Dedifferentiated amniotic fluid mesenchymal stem cell (primary cell): Measurements from ENCODE around the gene CLCN5.

Source experiments
- DNase-seq: peaks from one replicate; pipeline ENCODE4 v3.0.0-alpha.2; 2016; ENCODE audit errors: extremely low spot score

The CLCN5 gene

GRCh38 chrX:49922291-49923241, at the start of gene CLCN5:
TSS of gene CLCN5 (plus strand) at chrX:49922596. CDS start at chrX:49925299, 2,703 bp downstream.
- DNase-seq, result peak; percentile 87

- DNase-seq, result no peak
Observed at GRCh38 chrX:49876750-49877149, 45.6 kb upstream of the CLCN5 start.

GRCh38 chrX:49877397-49878101, 44.8 kb upstream of the CLCN5 start:
- DNase-seq, result no peak

GRCh38 chrX:49878128-49878833, 44.1 kb upstream of the CLCN5 start:
- no peak for DNase-seq

DNA sequence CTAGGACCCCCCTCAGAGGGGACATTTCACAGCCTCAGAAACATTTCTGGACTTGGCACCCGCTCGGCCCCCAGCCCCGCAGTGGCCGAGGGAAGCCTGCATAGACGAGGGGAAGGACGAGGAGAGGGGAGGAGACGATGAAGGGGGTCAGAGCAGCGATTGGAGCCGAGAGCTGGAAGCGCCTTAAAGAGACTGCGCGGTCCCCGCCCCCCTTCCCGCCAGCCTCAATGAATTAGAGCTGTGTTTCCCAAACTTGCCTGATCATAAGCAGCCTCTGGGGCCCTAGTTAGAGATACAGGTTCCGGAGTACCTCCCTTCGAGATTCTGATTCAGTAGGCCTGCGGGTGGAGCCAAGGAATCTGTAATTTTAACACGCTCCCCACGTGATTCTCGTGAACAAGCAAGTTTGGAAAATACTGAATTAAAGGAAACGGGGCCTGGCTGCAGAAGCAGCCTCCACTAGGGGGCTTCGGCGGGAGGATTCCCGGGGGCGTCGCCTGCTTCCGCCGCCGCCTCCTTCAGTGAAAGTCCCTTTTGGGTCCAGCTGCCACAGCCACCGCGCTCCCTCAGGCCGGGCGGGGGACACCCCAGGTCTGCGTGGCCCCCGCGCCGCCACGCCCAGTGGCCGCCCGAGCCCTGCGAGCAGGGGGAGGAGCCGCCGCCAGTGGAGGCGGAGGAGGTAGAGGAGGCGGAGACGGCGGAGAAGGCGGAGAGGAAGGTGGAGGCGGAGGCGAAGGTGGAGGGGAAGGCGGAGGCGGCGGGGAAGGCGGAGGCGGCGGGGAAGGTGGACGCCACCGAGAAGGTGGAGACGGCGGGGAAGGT, 43.4 kb upstream of the CLCN5 start, which contains the start of gene USP27X:
Gene USP27X, plus strand, starts transcription at position 651 of the 822 bp plus-strand sequence. CDS start 824 bp downstream, outside the sequence.
- peak; percentile 58 for DNase-seq

DNA sequence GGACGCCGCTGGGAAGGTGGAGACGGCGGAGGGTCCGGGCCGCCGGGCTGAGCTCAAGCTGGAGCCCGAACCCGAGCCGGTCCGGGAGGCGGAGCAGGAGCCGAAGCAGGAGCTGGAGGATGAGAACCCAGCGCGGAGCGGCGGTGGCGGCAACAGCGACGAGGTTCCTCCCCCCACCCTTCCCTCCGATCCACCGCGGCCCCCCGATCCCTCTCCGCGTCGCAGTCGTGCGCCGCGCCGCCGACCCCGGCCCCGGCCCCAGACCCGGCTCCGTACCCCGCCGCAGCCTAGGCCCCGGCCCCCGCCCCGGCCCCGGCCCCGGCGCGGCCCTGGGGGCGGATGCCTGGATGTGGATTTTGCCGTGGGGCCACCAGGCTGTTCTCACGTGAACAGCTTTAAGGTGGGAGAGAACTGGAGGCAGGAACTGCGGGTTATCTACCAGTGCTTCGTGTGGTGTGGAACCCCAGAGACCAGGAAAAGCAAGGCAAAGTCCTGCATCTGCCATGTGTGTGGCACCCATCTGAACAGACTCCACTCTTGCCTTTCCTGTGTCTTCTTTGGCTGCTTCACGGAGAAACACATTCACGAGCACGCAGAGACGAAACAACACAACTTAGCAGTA, 42.6 kb upstream of the CLCN5 start:
- no peak for DNase-seq

- no peak for DNase-seq
Observed at GRCh38 chrX:49880668-49881067, 41.7 kb upstream of the CLCN5 start.

DNA sequence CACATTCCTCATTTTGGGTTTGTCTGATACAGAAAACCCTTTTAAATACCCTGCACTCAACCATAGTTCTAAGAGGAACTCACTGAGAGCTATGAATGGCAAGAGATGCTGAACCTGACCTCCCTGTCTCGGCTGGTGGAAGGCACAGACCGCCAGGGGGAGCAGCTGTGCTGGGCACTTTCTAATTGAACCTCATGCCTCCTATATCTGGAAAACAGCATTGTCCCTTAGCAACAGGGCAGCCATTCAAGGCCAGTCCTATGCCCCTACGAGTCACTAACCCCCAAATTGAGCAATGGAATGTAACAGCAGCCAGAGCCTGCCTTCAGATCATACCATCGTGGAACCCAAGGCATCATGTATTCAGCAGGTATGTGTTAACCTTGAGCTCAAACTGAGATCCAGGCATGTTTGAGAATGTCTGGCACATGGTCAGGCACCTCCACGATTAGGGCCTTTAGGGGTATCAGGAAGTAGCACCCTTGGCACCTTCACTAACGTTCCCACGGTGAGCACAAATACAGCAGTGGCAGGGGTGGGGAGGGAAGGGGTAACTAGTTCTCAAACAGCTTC, 38.0 kb upstream of the CLCN5 start:
- DNase-seq, result peak; percentile 25

DNA sequence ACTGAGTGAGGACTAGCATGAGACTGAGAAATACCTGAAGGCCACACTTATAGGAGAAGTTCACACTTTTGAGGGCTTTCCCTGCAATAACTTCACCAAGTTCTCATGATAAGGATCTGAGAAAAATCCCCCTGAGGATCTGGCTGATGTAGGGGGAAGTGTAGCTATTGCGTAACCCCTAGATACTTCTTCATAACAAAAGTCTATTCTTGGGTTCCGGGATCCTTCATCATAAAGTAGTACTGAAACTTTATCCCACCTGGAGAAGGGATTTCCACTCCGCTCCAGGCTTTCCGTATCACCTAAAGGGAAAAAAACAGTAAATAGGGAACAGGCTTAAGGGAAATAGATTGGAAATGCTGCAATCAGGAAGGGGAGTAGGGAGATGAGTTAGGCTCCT, 29.9 kb upstream of the CLCN5 start:
- no peak for DNase-seq

DNA sequence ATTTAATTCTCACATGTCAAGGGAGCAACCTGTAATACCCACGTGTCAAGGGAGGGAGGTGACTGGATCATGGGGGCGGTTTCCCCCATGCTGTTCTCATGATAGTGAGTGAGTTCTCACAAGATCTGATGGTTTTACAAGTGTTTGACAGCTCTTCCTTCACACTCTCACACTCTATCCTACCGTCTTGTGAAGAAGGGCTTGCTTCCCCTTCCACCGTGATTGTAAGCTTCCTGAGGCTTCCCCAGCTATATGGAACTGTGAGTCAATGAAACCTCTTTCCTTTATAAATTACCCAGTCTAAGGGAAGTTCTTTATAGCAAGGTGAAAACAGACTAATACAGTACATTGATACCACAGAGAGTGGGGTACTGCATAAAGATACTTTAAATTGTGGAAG, 25.4 kb upstream of the CLCN5 start:
- no peak for DNase-seq

- no peak for DNase-seq
Observed at GRCh38 chrX:49901048-49901447, 21.3 kb upstream of the CLCN5 start.

DNA sequence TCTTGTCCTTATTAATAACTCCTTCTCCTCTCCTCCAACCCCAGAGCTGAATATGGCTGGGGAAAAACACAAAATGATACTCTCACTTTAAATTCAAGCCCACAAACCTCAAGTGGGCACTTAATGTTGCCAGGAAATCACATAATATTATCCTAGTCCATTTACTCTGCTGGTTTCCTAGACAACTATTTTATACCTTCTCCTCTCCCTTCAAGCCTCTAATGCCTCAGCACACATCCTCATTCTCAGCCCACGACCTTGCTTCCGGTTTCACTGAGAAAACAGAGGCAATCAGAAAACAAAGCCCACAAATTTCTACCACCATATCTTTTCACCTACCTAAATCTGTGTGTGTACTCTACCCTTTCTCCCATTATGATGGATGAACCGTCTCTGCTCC, 12.1 kb upstream of the CLCN5 start:
- no peak for DNase-seq

DNA sequence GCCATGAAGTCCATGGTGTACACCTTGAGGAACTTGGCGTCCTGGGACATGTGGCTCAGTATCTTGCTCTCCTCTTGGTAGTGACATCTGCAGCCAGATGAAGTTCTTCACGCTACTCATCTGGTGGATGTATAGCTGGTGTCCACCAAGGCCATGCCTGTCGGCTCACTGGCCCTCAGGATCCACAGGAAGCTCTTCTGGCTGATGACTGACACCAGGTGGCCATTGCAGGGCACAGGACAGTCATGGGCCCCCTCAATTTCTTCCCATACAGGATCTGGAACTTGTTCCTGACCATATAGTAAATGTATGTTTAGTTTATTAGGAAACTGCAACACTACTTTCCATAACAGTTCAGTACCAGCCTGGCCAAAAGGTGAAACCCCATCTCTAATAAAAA, 10.3 kb upstream of the CLCN5 start:
- no peak for DNase-seq

GRCh38 chrX:49912861-49913260, 9.5 kb upstream of the CLCN5 start:
- no peak for DNase-seq

DNA sequence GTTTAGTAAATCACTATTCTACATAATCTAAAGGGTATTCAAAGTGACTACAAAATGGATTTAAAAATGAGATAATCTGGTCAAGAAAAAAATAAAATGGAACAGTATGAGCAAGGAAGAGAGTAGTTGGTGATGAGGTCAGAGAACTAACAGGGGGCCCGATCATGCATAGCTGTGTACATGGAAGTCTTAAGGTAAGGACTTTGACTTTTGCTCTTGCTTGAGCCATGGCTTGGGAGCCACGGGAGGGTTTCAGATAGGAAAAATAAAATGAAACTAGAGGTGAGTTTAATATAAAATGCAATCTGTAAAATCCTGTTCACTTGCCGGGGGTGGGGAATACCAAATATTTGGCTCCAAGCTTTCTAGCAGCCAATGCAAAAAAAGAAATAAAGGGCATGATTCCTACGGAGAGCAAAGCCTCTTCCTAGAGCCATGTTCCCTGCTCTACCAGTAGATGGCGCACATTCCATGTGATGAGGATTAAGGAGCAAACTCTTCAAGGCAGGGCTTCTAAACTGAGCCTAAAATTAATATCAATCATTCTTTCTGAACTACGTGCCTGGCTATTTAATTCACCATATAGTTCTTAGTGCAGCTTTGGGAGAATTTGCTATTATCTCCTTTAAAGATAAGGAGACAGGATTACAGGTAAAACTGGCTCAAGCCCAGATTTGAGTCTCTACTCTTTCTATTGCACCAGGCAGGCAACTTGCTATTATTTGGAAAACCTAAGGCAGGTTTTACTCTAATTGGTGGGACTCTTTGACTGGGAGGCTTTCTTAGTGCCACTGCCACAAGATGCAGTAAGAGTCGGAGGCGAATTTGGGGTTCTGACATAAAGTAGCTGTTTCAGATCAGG, 6.8 kb upstream of the CLCN5 start:
- DNase-seq, result peak; percentile 52

DNA sequence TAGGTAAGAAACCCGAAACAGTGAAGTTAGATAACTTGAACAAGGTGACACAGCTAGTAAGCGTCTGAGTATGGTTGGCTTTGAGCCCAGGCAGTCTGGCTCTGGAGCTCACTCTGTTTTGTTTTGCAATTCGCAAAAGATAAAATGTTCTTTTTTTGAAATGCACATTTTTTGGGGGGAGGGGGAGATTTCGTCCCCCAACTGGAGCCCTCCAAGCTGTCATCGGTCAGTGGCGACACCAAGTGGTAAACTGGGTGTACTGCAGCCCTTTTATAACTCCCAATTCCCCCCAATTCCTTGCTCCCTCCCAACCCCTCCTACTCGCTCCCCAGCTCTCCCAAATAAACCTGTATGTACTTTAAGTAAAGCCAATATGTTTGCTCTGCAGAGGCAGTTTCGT, 2.8 kb upstream of the CLCN5 start:
- no peak for DNase-seq

- no peak for DNase-seq
Observed at GRCh38 chrX:49921109-49921508, 1.3 kb upstream of the CLCN5 start.

DNA sequence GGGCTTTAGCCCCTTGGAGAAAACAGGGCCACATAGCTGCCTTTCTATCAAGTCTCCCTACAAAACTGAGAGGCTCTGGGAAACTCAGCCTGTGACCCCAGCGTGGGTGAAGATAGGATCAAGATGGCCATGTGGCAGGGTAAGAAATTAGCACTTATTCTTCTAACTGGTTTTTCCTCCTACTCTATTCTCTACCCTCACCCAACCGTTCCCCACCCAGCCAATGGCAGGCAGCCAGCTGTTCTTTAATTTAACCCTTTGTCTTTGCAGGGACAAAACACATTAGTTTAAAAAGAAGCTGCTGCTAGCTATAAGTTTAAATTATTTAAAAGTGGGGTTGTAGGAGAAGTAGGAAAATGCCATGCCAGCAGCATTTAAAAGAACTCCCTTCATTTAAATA, 2.8 kb downstream of the CLCN5 start:
- no peak for DNase-seq

DNA sequence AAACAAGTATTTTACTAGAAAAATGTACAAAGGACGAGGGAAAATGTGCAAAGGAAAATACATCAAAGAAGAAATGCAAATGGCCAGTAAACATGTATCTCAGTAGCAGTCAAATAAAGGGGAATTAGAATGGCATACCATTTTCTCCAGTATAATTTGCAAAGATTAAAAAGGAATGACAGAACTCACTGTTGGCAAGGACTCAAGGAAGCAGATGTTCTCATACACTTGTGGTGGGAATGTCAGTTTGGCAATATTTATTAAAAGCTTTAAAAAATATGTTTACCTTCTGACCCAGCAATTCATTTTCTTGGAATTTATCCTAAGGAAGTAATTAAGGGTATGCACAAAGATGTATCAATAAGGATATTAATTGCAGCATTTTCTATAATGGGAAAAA, 7.6 kb downstream of the CLCN5 start:
- DNase-seq, result no peak

- DNase-seq, result no peak
Observed at GRCh38 chrX:49932791-49933190, 10.4 kb downstream of the CLCN5 start.
